ENCODE results near the gene TRIM28. TPM values are rescaled to one million over a fixed set of nuclear protein-coding genes. Genes with fewer than 3 reads are reported as not detected.

The TRIM28 gene
- total and polyA plus RNA-seq, 2 experiments from 2014 or later: 303 to 650 TPM

- Histone ChIP-seq H3K36me3 (no peaks in the 10 kb centered on the region), H3K4me1 (ENCODE audit: low read depth) (no peaks in the 10 kb centered on the region), H3K9me3 (ENCODE audit: low read depth) (no peaks in the 10 kb centered on the region), H3K4me3 (no peak overlapping the region), H3K27ac (no peak overlapping the region), H3K27me3 (no peaks in the 10 kb centered on the region)
- no peak for TF ChIP-seq CTCF (IDR thresholded peaks at IDR 0.05; ENCODE audit: low read depth, low read length)
- no peak for DNase-seq (ENCODE audit: low read depth in 1 of 2, low spot score in 1 of 2)
These were observed 25.5 kb downstream of the TRIM28 start for GRCh38 chr19:58569191-58569942.

DNA sequence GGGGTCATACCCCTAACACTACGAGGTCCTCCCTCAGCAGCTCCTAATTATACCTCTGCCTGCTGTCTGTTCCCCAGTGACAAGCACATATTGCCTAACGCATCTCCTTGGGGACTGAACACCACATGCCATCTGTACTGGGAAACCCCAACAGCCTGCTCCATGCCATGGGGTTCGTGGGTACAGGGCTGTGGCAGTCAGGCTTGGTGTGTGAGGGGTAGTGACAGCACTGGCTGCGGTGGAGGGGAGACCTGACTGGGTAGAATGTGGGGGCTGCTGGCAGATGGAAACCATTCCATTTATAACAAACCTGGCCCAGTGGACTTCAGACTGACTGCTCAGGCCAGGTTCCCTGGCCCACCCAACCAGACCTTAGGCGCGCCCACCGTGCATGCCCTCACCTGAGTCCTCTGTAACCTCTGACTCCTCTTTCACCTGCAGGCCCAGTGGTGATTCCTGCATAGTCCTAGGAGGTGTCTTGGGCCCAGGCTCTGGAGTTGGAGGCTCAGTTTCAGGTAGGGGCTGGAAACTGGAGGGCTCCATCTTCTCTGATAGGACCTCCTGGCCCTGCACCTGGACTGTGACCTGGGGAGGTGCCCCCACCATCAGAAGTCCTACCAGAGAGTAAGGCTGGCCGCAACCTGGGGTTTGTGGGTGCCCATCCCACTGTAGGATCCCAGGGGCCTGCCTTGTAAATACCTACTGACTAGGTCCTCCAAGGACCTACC, 26.2 kb downstream of the TRIM28 start:
- Histone ChIP-seq H3K27ac (no peak overlapping the region), H3K27me3 (no peaks in the 10 kb centered on the region), H3K9me3 (ENCODE audit: low read depth) (no peaks in the 10 kb centered on the region), H3K4me3 (no peak overlapping the region), H3K4me1 (ENCODE audit: low read depth) (no peaks in the 10 kb centered on the region), H3K36me3 (no peaks in the 10 kb centered on the region)
- TF ChIP-seq CTCF (IDR thresholded peaks at IDR 0.05; ENCODE audit: low read depth, low read length): no peak
- DNase-seq (ENCODE audit: low read depth in 1 of 2, low spot score in 1 of 2): no peak

DNA sequence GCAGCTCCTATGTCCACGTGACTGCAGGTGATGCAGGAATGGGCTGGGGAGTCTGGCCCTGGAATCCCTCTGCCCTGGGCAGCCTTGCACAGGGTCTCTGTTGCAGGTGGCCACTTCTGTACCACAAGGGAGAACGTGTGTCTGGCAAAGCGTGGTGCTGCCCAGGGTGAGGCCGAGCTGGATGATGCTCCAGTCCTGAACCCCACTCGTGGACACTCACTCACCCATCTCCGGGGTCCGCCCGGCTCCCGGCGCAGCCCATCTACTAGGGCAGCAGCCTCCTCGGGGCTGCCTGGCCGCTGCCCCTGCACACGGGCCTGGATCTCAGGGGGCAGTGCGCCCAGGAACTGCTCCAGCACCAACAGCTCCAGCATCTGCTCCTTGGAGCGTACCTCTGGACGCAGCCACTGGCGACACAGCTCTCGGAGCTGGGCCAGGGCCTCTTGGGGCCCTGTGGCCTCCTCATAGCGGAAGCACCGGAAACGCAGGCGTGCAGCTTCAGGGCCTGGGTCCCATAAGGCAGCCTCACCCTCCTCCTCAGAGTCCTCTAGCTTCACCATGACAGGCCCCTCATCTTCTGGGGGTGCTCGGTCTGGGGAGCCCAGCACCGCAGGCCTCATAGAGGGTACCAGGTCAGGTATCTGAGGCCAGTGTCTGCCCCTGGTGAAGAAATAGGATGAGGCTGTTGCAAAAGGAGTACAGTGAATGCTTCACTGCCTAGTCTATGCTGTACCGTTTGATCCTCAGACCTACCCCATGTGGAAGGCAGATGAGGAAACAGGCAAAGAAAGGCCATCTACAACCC, 27.1 kb downstream of the TRIM28 start:
- no peaks in the 10 kb centered on the region for H3K36me3 ChIP-seq

GRCh38 chr19:58571575-58571947, 27.7 kb downstream of the TRIM28 start:
- Histone ChIP-seq H3K27me3 (no peaks in the 10 kb centered on the region), H3K4me1 (ENCODE audit: low read depth) (no peaks in the 10 kb centered on the region), H3K27ac (no peak overlapping the region), H3K36me3 (no peaks in the 10 kb centered on the region), H3K4me3 (no peak overlapping the region), H3K9me3 (ENCODE audit: low read depth) (no peaks in the 10 kb centered on the region)
- DNase-seq (ENCODE audit: low read depth in 1 of 2, low spot score in 1 of 2): no peak
- TF ChIP-seq CTCF (IDR thresholded peaks at IDR 0.05; ENCODE audit: low read depth, low read length): no peak

More for the DNA sequence above, 27.1 kb downstream of the TRIM28 start:
- H3K27ac ChIP-seq: no peak overlapping the region
- no peak for DNase-seq (ENCODE audit: low read depth in 1 of 2, low spot score in 1 of 2)
- no peaks in the 10 kb centered on the region for H3K27me3 ChIP-seq
- no peak for TF ChIP-seq CTCF (IDR thresholded peaks at IDR 0.05; ENCODE audit: low read depth, low read length)
- H3K4me1 ChIP-seq (ENCODE audit: low read depth): no peaks in the 10 kb centered on the region
- H3K4me3 ChIP-seq: no peak overlapping the region
- no peaks in the 10 kb centered on the region for H3K9me3 ChIP-seq (ENCODE audit: low read depth)

DNA sequence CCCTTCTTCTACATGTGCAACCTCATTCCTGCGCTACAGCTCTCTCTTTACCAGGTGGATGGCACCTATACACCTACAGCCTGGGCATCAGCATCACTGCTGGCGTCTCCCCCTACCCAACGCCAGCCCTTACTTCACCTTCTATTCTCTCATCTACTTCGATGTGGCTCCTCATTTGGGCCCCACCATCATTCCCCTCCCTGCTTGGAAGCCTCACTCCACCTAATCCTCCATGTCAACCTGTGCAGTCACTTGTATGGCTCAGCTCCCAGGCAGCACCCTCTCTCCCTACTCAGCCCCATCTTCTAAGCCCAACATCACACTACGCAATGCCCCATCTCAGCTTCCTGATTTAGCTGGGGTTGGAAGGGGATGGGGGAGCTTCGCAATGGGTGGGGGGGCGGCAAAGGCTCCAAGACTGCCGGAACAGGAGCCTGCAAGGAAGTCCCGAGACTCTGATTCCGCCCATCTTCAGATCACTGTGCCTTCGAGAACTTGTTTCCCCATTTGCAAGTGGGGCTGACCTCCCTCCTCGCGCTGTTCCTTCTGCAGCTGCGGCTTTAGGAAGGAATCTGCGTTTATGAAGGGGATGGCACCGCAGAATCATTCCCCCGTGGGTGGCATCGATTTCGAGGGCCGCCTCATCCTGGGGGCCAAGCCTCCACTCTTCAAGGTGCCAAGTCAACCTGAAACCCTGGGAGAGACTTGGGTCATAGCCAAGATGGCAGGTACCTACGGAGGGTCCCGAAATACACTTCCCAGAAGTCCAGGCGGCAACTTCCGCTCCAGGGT, 28.4 kb downstream of the TRIM28 start:
- no peaks in the 10 kb centered on the region for H3K36me3 ChIP-seq
- no peaks in the 10 kb centered on the region for H3K4me1 ChIP-seq (ENCODE audit: low read depth)
- H3K27ac ChIP-seq: peak overlapping the region; percentile 94
- peak overlapping the region; percentile 64 for H3K4me3 ChIP-seq
- H3K9me3 ChIP-seq (ENCODE audit: low read depth): no peaks in the 10 kb centered on the region
- no peak for DNase-seq (ENCODE audit: low read depth in 1 of 2, low spot score in 1 of 2)
- TF ChIP-seq CTCF (IDR thresholded peaks at IDR 0.05; ENCODE audit: low read depth, low read length): no peak
- no peaks in the 10 kb centered on the region for H3K27me3 ChIP-seq
